HCT116 (cell line): ENCODE measurements around the gene PLD6. TPM values are rescaled to one million over a fixed set of nuclear protein-coding genes. Genes with fewer than 3 reads are reported as not detected.

Experiments used
- ATAC-seq: fragments of 200-7000 bp; cut with Tn5 transposase; 2 replicates; pipeline ENCODE4 v1.9.1; 2020; ENCODE audit warnings: mild to moderate bottlenecking, moderate library complexity
- BruUV-seq: library from RNA; stranded (reverse); fragments of 400-500 nt; replicated peaks from 2 replicates; lab custom pipeline; 2021; lab: Mats Ljungman, UMichigan
- CTCF ChIA-PET: fragments of 300-600 bp; sonication (Branson Sonifier 250); formaldehyde crosslinking; loops from one replicate; lab custom pipeline; 2021; ENCODE audit warnings: antibody characterized with exemption; lab: Charles Lee
- POLR2A ChIA-PET: fragments of 300-600, 350-600 bp; sonication (Branson Sonifier 250); formaldehyde crosslinking; loops from one replicate; lab custom pipeline; 2021; ENCODE audit warnings: antibody characterized with exemption; lab: Charles Lee
- RAD21 ChIA-PET, 2 experiments: fragments of 300-600 bp; sonication (Branson Sonifier 250); formaldehyde crosslinking; loops; one replicate each; lab custom pipeline; 2023; ENCODE audit warnings: low total read pairs in 2 of 2; ENCODE audit not compliant: uncharacterized antibody in 2 of 2, unreplicated experiment in 2 of 2, low non-redundant PET in 1 of 2; lab: Charles Lee
- DNase-seq: peaks from one replicate; pipeline ENCODE4 v3.0.0-alpha.2; 2010; ENCODE audit warnings: low read depth, low spot score
- H2AFZ ChIP-seq: fragments of 200-600 bp; shearing (Covaris generic), sonication (generic); 2 replicates; pipeline ENCODE4 v1.6.1; 2017; ENCODE audit warnings: low read depth, mixed run types, mixed read lengths, antibody characterized with exemption, low read length; ENCODE audit not compliant: poor library complexity, severe bottlenecking
- H3K27ac ChIP-seq: 2 replicates; pipeline ENCODE4 v1.5.1; 2012; ENCODE audit warnings: low read depth, low read length
- H3K27me3 ChIP-seq: fragments of 200-600 bp; sonication (generic); 2 replicates; pipeline ENCODE4 v1.6.1; 2016; ENCODE audit warnings: mixed run types, low read length, mixed read lengths; ENCODE audit not compliant: insufficient read depth
- H3K36me3 ChIP-seq, 2 experiments: fragments of 200-500 bp in 1 of 2; fragments of 200-600 bp in 1 of 2; sonication (Bioruptor generic) in 1 of 2; sonication (generic) in 1 of 2; 2 replicates each; pipeline versions ENCODE4 v1.5.1 to v1.6.1; 2014 to 2016; ENCODE audit warnings: low read length in 2 of 2, inconsistent platforms in 1 of 2, mixed read lengths in 1 of 2, mixed run types in 1 of 2; ENCODE audit not compliant: insufficient read depth in 2 of 2, control insufficient read depth in 1 of 2
- H3K4me1 ChIP-seq, 2 experiments: fragments of 200-600 bp in 1 of 2; sonication (generic) in 1 of 2; 2 replicates each; pipeline versions ENCODE4 v1.5.1 to v1.6.1; 2012 to 2017; ENCODE audit warnings: low read length in 2 of 2, inconsistent platforms in 1 of 2, mild to moderate bottlenecking in 1 of 2, mixed read lengths in 1 of 2, mixed run types in 1 of 2, moderate library complexity in 1 of 2; ENCODE audit not compliant: insufficient read depth in 2 of 2, control insufficient read depth in 1 of 2
- H3K4me2 ChIP-seq: fragments of 200-600 bp; sonication (generic); 2 replicates; pipeline ENCODE4 v1.6.1; 2017; ENCODE audit warnings: mixed run types, low read length, mixed read lengths
- H3K4me3 ChIP-seq, 2 experiments: fragments of 200-600 bp in 1 of 2; sonication (generic) in 1 of 2; replicated peaks in 1 of 2; 2 replicates each; pipeline ENCODE4 v1.5.1; 2011 to 2016; ENCODE audit warnings: low read length in 2 of 2, control low read depth in 1 of 2, low read depth in 1 of 2, mild to moderate bottlenecking in 1 of 2, mixed read lengths in 1 of 2, mixed run types in 1 of 2
- H3K79me2 ChIP-seq: fragments of 200-600 bp; sonication (generic); 2 replicates; pipeline ENCODE4 v1.6.1; 2017; ENCODE audit warnings: mild to moderate bottlenecking, mixed run types, low read length, moderate library complexity, mixed read lengths; ENCODE audit not compliant: insufficient read depth
- H3K9ac ChIP-seq: fragments of 200-600 bp; sonication (generic); 2 replicates; pipeline ENCODE4 v1.6.1; 2016; ENCODE audit warnings: low read length, mixed read lengths
- H3K9me2 ChIP-seq: fragments of 200-600 bp; sonication (generic), shearing (Covaris generic); 2 replicates; pipeline ENCODE4 v1.6.1; 2017; ENCODE audit warnings: mixed run types, mild to moderate bottlenecking, moderate library complexity; ENCODE audit not compliant: insufficient read depth
- H3K9me3 ChIP-seq, 2 experiments: fragments of 200-500 bp in 1 of 2; fragments of 200-600 bp in 1 of 2; sonication (Bioruptor generic) in 1 of 2; sonication (generic) in 1 of 2; 2 replicates each; pipeline ENCODE4 v1.6.1; 2014 to 2017; ENCODE audit warnings: low read length in 2 of 2, mixed read lengths in 2 of 2, inconsistent platforms in 1 of 2, low read depth in 1 of 2, mild to moderate bottlenecking in 1 of 2, mixed run types in 1 of 2, moderate library complexity in 1 of 2; ENCODE audit not compliant: control insufficient read depth in 1 of 2, insufficient read depth in 1 of 2
- H4K20me1 ChIP-seq: fragments of 200-600 bp; sonication (generic), shearing (Covaris generic); 2 replicates; pipeline ENCODE4 v1.6.1; 2017; ENCODE audit warnings: mixed run types, mild to moderate bottlenecking, moderate library complexity; ENCODE audit not compliant: insufficient read depth
- CBX3 ChIP-seq: IDR thresholded peaks from 2 replicates; pipeline ENCODE4 v1.6.1; 2012; ENCODE audit warnings: low read depth
- ELF1 ChIP-seq: IDR thresholded peaks from 2 replicates; pipeline ENCODE4 v1.6.1; 2012; ENCODE audit warnings: low read depth, borderline replicate concordance
- EZH2 ChIP-seq: fragments of 200-600 bp; sonication (generic); IDR thresholded peaks from 2 replicates; pipeline ENCODE4 v1.6.1; 2017; ENCODE audit warnings: antibody characterized with exemption, mixed run types
- EZH2phosphoT487 ChIP-seq: fragments of 200-600 bp; IDR thresholded peaks from 2 replicates; pipeline ENCODE4 v1.6.1; 2018; ENCODE audit warnings: antibody characterized with exemption, borderline replicate concordance
- JUND ChIP-seq: IDR thresholded peaks from 2 replicates; pipeline ENCODE4 v1.6.1; 2012
- POLR2A ChIP-seq: IDR thresholded peaks from 2 replicates; pipeline ENCODE4 v1.7.0; 2011; ENCODE audit warnings: borderline replicate concordance; ENCODE audit not compliant: insufficient read depth, insufficient read length; ENCODE audit errors: extremely low read depth
- RAD21 ChIP-seq: IDR thresholded peaks from 2 replicates; pipeline ENCODE4 v1.6.1; 2012; ENCODE audit warnings: low read depth, mild to moderate bottlenecking
- REST ChIP-seq: IDR thresholded peaks from 2 replicates; pipeline ENCODE4 v1.6.1; 2012; ENCODE audit warnings: low read depth
- YY1 ChIP-seq: IDR thresholded peaks from 2 replicates; pipeline ENCODE4 v1.6.1; 2011; ENCODE audit warnings: low read length, low read depth, moderate library complexity, mild to moderate bottlenecking; ENCODE audit not compliant: insufficient replicate concordance; ENCODE audit errors: extremely low read depth
- ZFX ChIP-seq: fragments of 450-650 bp; IDR thresholded peaks from 2 replicates; pipeline ENCODE4 v1.6.1; 2017
- ZNF274 ChIP-seq: fragments of 200-500 bp; sonication (Bioruptor generic); IDR thresholded peaks from 2 replicates; pipeline ENCODE4 v1.6.1; 2014; ENCODE audit warnings: mild to moderate bottlenecking, low read depth, low read length, inconsistent platforms
- intact Hi-C: fragments of 100-400 bp; cut with micrococcal nuclease; formaldehyde crosslinking; loops from 2 replicates; pipeline ENCODE4 v1.10.0; 2022
- total RNA-seq: library from RNA; stranded (reverse); gene quantifications from one replicate; pipeline ENCODE4 v1.2.1, GENCODE V29; 2021; ENCODE audit not compliant: unreplicated experiment

The PLD6 gene
- total RNA-seq, 1 experiment from 2014 or later: 15.6 TPM

- no TSS peak for BruUV-seq
- intact Hi-C loops: no loop called here
- no peak for ATAC-seq
- Histone ChIP-seq H3K27me3 (no peaks in the 10 kb centered on the region), H3K27ac (no peak overlapping the region), H3K4me3 (no peak overlapping the region), H3K9me2 (no peaks in the 10 kb centered on the region), H3K9me3 (no peaks in the 10 kb centered on the region), H2AFZ (no peak overlapping the region), H3K79me2 (no peaks in the 10 kb centered on the region), H3K9ac (no peak overlapping the region), H3K4me1 (no peaks in the 10 kb centered on the region), H4K20me1 (no peaks in the 10 kb centered on the region), H3K36me3 (peaks cover 6 to 33% of the 10 kb centered on the region in 2 experiments; a peak in 3 of 4 replicates), H3K4me2 (no peak overlapping the region)
- CTCF ChIA-PET: no interaction called here
- DNase-seq: no peak
- RAD21 ChIA-PET: no interaction called here
- TF ChIP-seq POLR2A: no peak
- no peak for TF ChIP-seq ELF1
- no peak for TF ChIP-seq EZH2phosphoT487
- no peak for TF ChIP-seq YY1
- no peak for TF ChIP-seq ZNF274
- POLR2A ChIA-PET: no interaction called here
Measured at GRCh38 chr17:17215575-17215974, 9.4 kb upstream of the PLD6 start.

GRCh38 chr17:17214646-17215436 is 8.7 kb upstream of the PLD6 start:
- ATAC-seq (no peak), DNase-seq (no peak)
- CTCF ChIA-PET: no interaction called here
- BruUV-seq: no TSS peak
- no peak overlapping the region for H3K27ac ChIP-seq
- H3K79me2 ChIP-seq: no peaks in the 10 kb centered on the region
- intact Hi-C loops: no loop called here
- RAD21 ChIA-PET: no interaction called here
- H3K9ac ChIP-seq: no peak overlapping the region
- peaks cover 6 to 27% of the 10 kb centered on the region in 2 experiments; a peak in 3 of 4 replicates for H3K36me3 ChIP-seq
- POLR2A ChIA-PET: no interaction called here
- no peak overlapping the region for H2AFZ ChIP-seq
- no peak overlapping the region for H3K4me3 ChIP-seq
- H3K27me3 ChIP-seq: no peaks in the 10 kb centered on the region
- no peaks in the 10 kb centered on the region for H3K9me3 ChIP-seq
- H3K9me2 ChIP-seq: no peaks in the 10 kb centered on the region
- H3K4me1 ChIP-seq: no peaks in the 10 kb centered on the region
- TF ChIP-seq CBX3 (no peak), JUND (no peak), EZH2 (no peak), RAD21 (no peak), REST (no peak), ZFX (no peak)
- no peak overlapping the region for H3K4me2 ChIP-seq
- H4K20me1 ChIP-seq: no peaks in the 10 kb centered on the region
